ENCODE measurements around the gene AFF1. TPM values are rescaled to one million over a fixed set of nuclear protein-coding genes. Genes with fewer than 3 reads are reported as not detected.

Gene AFF1
- total RNA-seq, 1 experiment from 2014 or later = 52.8 TPM

- peak in 1 of 2 experiments; percentile 65 for DNase-seq
- H4K20me1 ChIP-seq (ENCODE audit: insufficient read depth) = no peaks in the 10 kb centered on the region
- H3K36me3 ChIP-seq (ENCODE audit: low read depth) = no peaks in the 10 kb centered on the region
- ChIA-PET POLR2A (ENCODE audit: unreplicated experiment) (interaction anchor here (0.7 kb wide), 1 partner anchor 51 kb away, joined by 3 read pairs; no protein-coding TSS in a partner anchor), CTCF (no interaction called here)
- BruUV-seq (replicated peaks) = no TSS peak
- no peak overlapping the region for H3K27ac ChIP-seq
- H2AFZ ChIP-seq = no peak overlapping the region
- H3K79me2 ChIP-seq (ENCODE audit: low read depth) = 0 out of 2 replicates have a peak, but pooled peaks cover 7% of the 10 kb centered on the region
- intact Hi-C loops (cut with micrococcal nuclease; ENCODE audit: unreplicated experiment) = no loop called here
- no peak overlapping the region for H3K4me2 ChIP-seq
- H3K9me2 ChIP-seq (ENCODE audit: insufficient read depth) = no peaks in the 10 kb centered on the region
- no peak overlapping the region for H3K4me3 ChIP-seq
- TF ChIP-seq CTCF (conservative IDR thresholded peaks at IDR 0.05) = no peak
- TF ChIP-seq EZH2 (IDR thresholded peaks at IDR 0.05; ENCODE audit: low read depth) = no peak
- no peaks in the 10 kb centered on the region for H3K4me1 ChIP-seq (replicated peaks; ENCODE audit: insufficient read depth)
- no peaks in the 10 kb centered on the region for H3K9me3 ChIP-seq (ENCODE audit: insufficient read depth, low read depth)
- H3K27me3 ChIP-seq (ENCODE audit: insufficient read depth, low read depth) = no peaks in the 10 kb centered on the region
- no peaks in the 10 kb centered on the region for H3F3A ChIP-seq (ENCODE audit: insufficient read depth, low read depth)
These were observed 104.2 kb downstream of the AFF1 start for GRCh38 chr4:87038837-87039615.

- H3K36me3 ChIP-seq (ENCODE audit: low read depth) = no peaks in the 10 kb centered on the region
- no peak overlapping the region for H3K4me2 ChIP-seq
- H3K79me2 ChIP-seq (ENCODE audit: low read depth) = 0 out of 2 replicates have a peak, but pooled peaks cover 6% of the 10 kb centered on the region
- H2AFZ ChIP-seq = no peak overlapping the region
- DNase-seq = no peak
- H3K4me3 ChIP-seq = no peak overlapping the region
- no peak for TF ChIP-seq CTCF (conservative IDR thresholded peaks at IDR 0.05)
- TF ChIP-seq EZH2 (IDR thresholded peaks at IDR 0.05; ENCODE audit: low read depth) = no peak
- H4K20me1 ChIP-seq (ENCODE audit: insufficient read depth) = no peaks in the 10 kb centered on the region
- no peaks in the 10 kb centered on the region for H3F3A ChIP-seq (ENCODE audit: insufficient read depth, low read depth)
- H3K9me3 ChIP-seq (ENCODE audit: insufficient read depth, low read depth) = no peaks in the 10 kb centered on the region
- no peaks in the 10 kb centered on the region for H3K27me3 ChIP-seq (ENCODE audit: insufficient read depth, low read depth)
- ChIA-PET POLR2A (ENCODE audit: unreplicated experiment) (no interaction called here), CTCF (no interaction called here)
- no TSS peak for BruUV-seq (replicated peaks)
- H3K9me2 ChIP-seq (ENCODE audit: insufficient read depth) = no peaks in the 10 kb centered on the region
- intact Hi-C loops (cut with micrococcal nuclease; ENCODE audit: unreplicated experiment) = no loop called here
- H3K4me1 ChIP-seq (replicated peaks; ENCODE audit: insufficient read depth) = no peaks in the 10 kb centered on the region
- H3K27ac ChIP-seq = no peak overlapping the region
These were observed 106.3 kb downstream of the AFF1 start for GRCh38 chr4:87041141-87041540.

GRCh38 chr4:87042221-87042620 lies 107.4 kb downstream of the AFF1 start:
- no peak for DNase-seq
- H3K9me3 ChIP-seq (ENCODE audit: insufficient read depth, low read depth) = no peaks in the 10 kb centered on the region
- H3K9me2 ChIP-seq (ENCODE audit: insufficient read depth) = no peaks in the 10 kb centered on the region
- no peak overlapping the region for H3K4me3 ChIP-seq
- H2AFZ ChIP-seq = no peak overlapping the region
- ChIA-PET POLR2A (ENCODE audit: unreplicated experiment) (interaction anchor here (0.6 kb wide), 1 partner anchor 412 kb away, joined by 8 read pairs; no protein-coding TSS in a partner anchor), CTCF (no interaction called here)
- no peaks in the 10 kb centered on the region for H3K27me3 ChIP-seq (ENCODE audit: insufficient read depth, low read depth)
- H3K79me2 ChIP-seq (ENCODE audit: low read depth) = 0 out of 2 replicates have a peak, but pooled peaks cover 6% of the 10 kb centered on the region
- no TSS peak for BruUV-seq (replicated peaks)
- H3K4me1 ChIP-seq (replicated peaks; ENCODE audit: insufficient read depth) = no peaks in the 10 kb centered on the region
- H3K4me2 ChIP-seq = no peak overlapping the region
- no peaks in the 10 kb centered on the region for H4K20me1 ChIP-seq (ENCODE audit: insufficient read depth)
- intact Hi-C loops (cut with micrococcal nuclease; ENCODE audit: unreplicated experiment) = no loop called here
- TF ChIP-seq CTCF (conservative IDR thresholded peaks at IDR 0.05) = no peak
- no peak for TF ChIP-seq EZH2 (IDR thresholded peaks at IDR 0.05; ENCODE audit: low read depth)
- no peaks in the 10 kb centered on the region for H3F3A ChIP-seq (ENCODE audit: insufficient read depth, low read depth)
- H3K36me3 ChIP-seq (ENCODE audit: low read depth) = no peaks in the 10 kb centered on the region
- H3K27ac ChIP-seq = no peak overlapping the region
